Tibial nerve (tissue), 4 donors: ENCODE measurements around the gene PRDM11. TPM values are rescaled to one million over a fixed set of nuclear protein-coding genes. Genes with fewer than 3 reads are reported as not detected.

Experiments
- DNase-seq, 2 donors: peaks; one replicate each; pipeline ENCODE4 v3.0.0-alpha.2; 2019; ENCODE audit warnings: low spot score in 2 of 2
- H3K27ac ChIP-seq, 4 donors: fragments of 200-600 bp; sonication (generic) in 3 of 4; one replicate each; pipeline ENCODE4 v1.5.1; 2017 to 2019; ENCODE audit warnings: mild to moderate bottlenecking in 1 of 4
- H3K27me3 ChIP-seq, 2 donors: fragments of 200-600 bp; sonication (generic) in 1 of 2; one replicate each; pipeline versions ENCODE4 v1.5.1 to v1.6.0; 2017 to 2019
- H3K36me3 ChIP-seq, 3 donors: fragments of 200-600 bp; sonication (generic); one replicate each; pipeline ENCODE4 v1.5.1; 2018 to 2019
- H3K4me1 ChIP-seq, 4 donors: fragments of 200-600 bp; sonication (generic) in 3 of 4; one replicate each; pipeline ENCODE4 v1.5.1; 2017 to 2019
- H3K4me3 ChIP-seq, 4 donors: fragments of 200-600 bp; sonication (generic) in 3 of 4; one replicate each; pipeline ENCODE4 v1.5.1; 2017 to 2019; ENCODE audit warnings: mild to moderate bottlenecking in 1 of 4, moderate library complexity in 1 of 4
- H3K9me3 ChIP-seq, 4 donors: fragments of 200-600 bp; sonication (generic) in 3 of 4; one replicate each; pipeline ENCODE4 v1.5.1; 2017 to 2019
- CTCF ChIP-seq, 5 experiments: fragments of 200-600 bp in 3 of 5; fragments of 450-650 bp in 2 of 5; sonication (generic) in 3 of 5; IDR thresholded peaks; one replicate each; pipeline ENCODE4 v1.5.1; 2016 to 2019; ENCODE audit warnings: antibody characterized with exemption in 5 of 5, mild to moderate bottlenecking in 3 of 5, moderate library complexity in 2 of 5
- EP300 ChIP-seq, 2 donors: sonication (generic); formaldehyde crosslinking; IDR thresholded peaks; one replicate each; pipeline ENCODE4 v1.6.1; 2017; ENCODE audit warnings: antibody characterized with exemption in 2 of 2, mild to moderate bottlenecking in 1 of 2
- POLR2A ChIP-seq, 2 donors: fragments of 450-650 bp; IDR thresholded peaks; one replicate each; pipeline ENCODE4 v1.6.1; 2017; ENCODE audit warnings: antibody characterized with exemption in 2 of 2, mild to moderate bottlenecking in 2 of 2, moderate library complexity in 2 of 2
- WGBS, 2 donors: methylation state at CpG; one replicate each; pipeline ENCODE4 v1.1.5; 2018; 5-methylcytosine and 5-hydroxymethylcytosine counted together
- total RNA-seq, 4 donors: library from RNA; depleted of rRNA; stranded (reverse); fragments of >200 nt; gene quantifications; one replicate each; pipeline ENCODE4 v1.1.0, GENCODE V29; 2016

The PRDM11 gene
- total RNA-seq, 4 donors from 2014 or later = 17.5 to 26.1 (median 25.8) TPM

- WGBS, 2 donors = 98 to 100% methylated on average over 3 of the region's 3 CpGs
- no peak for DNase-seq
- H3K4me3 ChIP-seq = no peak overlapping the region
- TF ChIP-seq EP300 (IDR thresholded peaks at IDR 0.05) (no peak), CTCF (IDR thresholded peaks at IDR 0.05) (no peak), POLR2A (IDR thresholded peaks at IDR 0.05) (no peak)
- H3K27ac ChIP-seq = no peak overlapping the region
- H3K9me3 ChIP-seq = no peaks in the 10 kb centered on the region
- H3K4me1 ChIP-seq = no peaks in the 10 kb centered on the region
- H3K27me3 ChIP-seq = no peaks in the 10 kb centered on the region
- H3K36me3 ChIP-seq = peaks cover 0 to 96% (median 0%) of the 10 kb centered on the region in 3 donors
Measured at GRCh38 chr11:45188127-45188526, 41.7 kb downstream of the PRDM11 start.

- Histone ChIP-seq H3K9me3 (no peaks in the 10 kb centered on the region), H3K4me3 (no peak overlapping the region), H3K27me3 (no peaks in the 10 kb centered on the region), H3K36me3 (peaks cover 0 to 92% (median 0%) of the 10 kb centered on the region in 3 donors), H3K27ac (no peak overlapping the region), H3K4me1 (peaks cover 0 to 7% (median 0%) of the 10 kb centered on the region in 4 donors)
- WGBS, 2 donors = 82 to 92% methylated on average over 5 of the region's 5 CpGs
- TF ChIP-seq CTCF (IDR thresholded peaks at IDR 0.05) = no peak
- no peak for TF ChIP-seq EP300 (IDR thresholded peaks at IDR 0.05)
- no peak for TF ChIP-seq POLR2A (IDR thresholded peaks at IDR 0.05)
- no peak for DNase-seq
Measured at GRCh38 chr11:45189230-45189629, 42.8 kb downstream of the PRDM11 start.

- no peak for DNase-seq
- no peaks in the 10 kb centered on the region for H3K27me3 ChIP-seq
- peaks cover 0 to 55% (median 0%) of the 10 kb centered on the region in 3 donors for H3K36me3 ChIP-seq
- H3K9me3 ChIP-seq = no peaks in the 10 kb centered on the region
- WGBS, 2 donors = 71 to 74% methylated on average over 6 of the region's 6 CpGs
- H3K4me3 ChIP-seq = no peak overlapping the region
- no peak overlapping the region for H3K27ac ChIP-seq
- TF ChIP-seq POLR2A (IDR thresholded peaks at IDR 0.05) = no peak
- no peak for TF ChIP-seq EP300 (IDR thresholded peaks at IDR 0.05)
- no peak for TF ChIP-seq CTCF (IDR thresholded peaks at IDR 0.05)
- H3K4me1 ChIP-seq = peaks cover 0 to 7% (median 0%) of the 10 kb centered on the region in 4 donors
Measured at GRCh38 chr11:45193695-45194094, 47.3 kb downstream of the PRDM11 start.

GRCh38 chr11:45204761-45205160 is 58.3 kb downstream of the PRDM11 start:
- H3K36me3 ChIP-seq = peaks cover 0 to 40% (median 0%) of the 10 kb centered on the region in 3 donors
- TF ChIP-seq CTCF (IDR thresholded peaks at IDR 0.05) (no peak), POLR2A (IDR thresholded peaks at IDR 0.05) (no peak), EP300 (IDR thresholded peaks at IDR 0.05) (no peak)
- no peaks in the 10 kb centered on the region for H3K27me3 ChIP-seq
- H3K27ac ChIP-seq = peak overlapping the region in 1 of 4 donors; percentile 15
- H3K4me1 ChIP-seq = peaks cover 0 to 21% (median 11%) of the 10 kb centered on the region in 4 donors
- no peaks in the 10 kb centered on the region for H3K9me3 ChIP-seq
- no peak overlapping the region for H3K4me3 ChIP-seq
- 34 to 70% methylated on average over 2 to 8 of the region's 8 CpGs for WGBS, 2 donors
- no peak for DNase-seq

- 67 to 75% methylated on average over 4 to 7 of the region's 7 CpGs for WGBS, 2 donors
- no peak overlapping the region for H3K4me3 ChIP-seq
- H3K4me1 ChIP-seq = peaks cover 4 to 34% (median 20%) of the 10 kb centered on the region in 4 donors
- no peaks in the 10 kb centered on the region for H3K27me3 ChIP-seq
- no peaks in the 10 kb centered on the region for H3K9me3 ChIP-seq
- DNase-seq = no peak
- H3K27ac ChIP-seq = peak overlapping the region in 1 of 4 donors; percentile 87
- no peak for TF ChIP-seq CTCF (IDR thresholded peaks at IDR 0.05)
- TF ChIP-seq POLR2A (IDR thresholded peaks at IDR 0.05) = no peak
- TF ChIP-seq EP300 (IDR thresholded peaks at IDR 0.05) = no peak
- H3K36me3 ChIP-seq = peaks cover 0 to 37% (median 0%) of the 10 kb centered on the region in 3 donors
Measured at GRCh38 chr11:45205978-45206377, 59.5 kb downstream of the PRDM11 start.
